Inflammatory macrophage (primary cell): ENCODE results near the gene VN1R5.

Experiments used
- DNase-seq, 2 donors: peaks; one replicate each; pipeline ENCODE4 v3.0.0-alpha.2; 2020 to 2022

The VN1R5 gene

DNA sequence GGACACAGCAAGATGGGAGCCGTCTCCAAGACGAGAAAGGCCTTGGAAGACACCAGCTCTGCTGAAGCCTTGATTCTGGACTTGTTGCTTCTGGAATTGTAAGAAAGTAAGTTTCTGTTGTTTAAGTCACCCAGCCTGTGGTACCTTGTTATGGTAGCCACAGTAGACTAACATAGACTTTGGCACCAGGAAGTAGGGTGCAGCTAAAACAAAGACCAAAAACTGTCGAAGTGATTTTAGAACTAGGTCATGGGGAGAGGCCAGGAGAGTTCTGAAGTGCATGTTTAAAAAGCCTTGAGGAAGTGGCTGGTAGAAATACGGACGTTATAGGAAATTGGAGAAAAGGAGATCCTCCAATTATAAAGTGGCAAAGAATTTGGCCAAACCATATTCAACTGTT is 47.3 kb downstream of the VN1R5 start:
- no peak for DNase-seq

DNA sequence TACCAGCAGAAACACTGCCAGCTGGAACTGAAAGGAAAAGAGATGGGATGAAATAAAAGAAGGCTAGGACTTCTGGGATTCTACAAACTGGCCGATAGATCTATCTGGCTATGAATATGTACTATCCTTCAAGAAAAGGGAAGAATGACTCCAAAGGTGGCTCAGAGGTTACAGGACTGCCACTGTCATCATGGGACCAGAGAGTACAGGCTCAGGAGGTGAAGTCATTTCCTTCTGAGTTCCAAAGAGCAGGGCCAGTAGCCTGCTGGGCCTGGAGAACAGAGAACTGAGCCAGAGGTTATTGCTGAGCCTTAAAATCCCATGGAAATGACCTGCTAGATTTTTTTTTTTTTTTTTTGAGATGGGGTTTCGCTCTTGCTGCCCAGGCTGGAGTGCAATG is 48.2 kb downstream of the VN1R5 start:
- DNase-seq = peak; percentile 45 to 69
